Measurements from ENCODE around the gene FUT2.

The FUT2 gene

GRCh38 chr19:48659768-48660167, 36.0 kb upstream of the FUT2 start:
- H3K9ac ChIP-seq (ENCODE audit: low read length), result no peak overlapping the region
- H3K4me3 ChIP-seq (ENCODE audit: low read depth in 1 of 2, low read length in 2 of 2), result no peak overlapping the region
- H3K27me3 ChIP-seq (ENCODE audit: control insufficient read depth in 1 of 2, insufficient read depth in 2 of 2, low read length in 2 of 2), result no peaks in the 10 kb centered on the region
- no peaks in the 10 kb centered on the region for H3K9me3 ChIP-seq (ENCODE audit: low read length)
- H3K4me1 ChIP-seq (ENCODE audit: insufficient read depth, low read length), result no peaks in the 10 kb centered on the region
- no peaks in the 10 kb centered on the region for H3K36me3 ChIP-seq (ENCODE audit: insufficient read depth, low read length)
- H3K27ac ChIP-seq (ENCODE audit: low read depth, low read length), result no peak overlapping the region

- no peaks in the 10 kb centered on the region for H3K27me3 ChIP-seq (ENCODE audit: control insufficient read depth in 1 of 2, insufficient read depth in 2 of 2, low read length in 2 of 2)
- H3K36me3 ChIP-seq (ENCODE audit: insufficient read depth, low read length), result no peaks in the 10 kb centered on the region
- peak overlapping the region; percentile 25 for H3K27ac ChIP-seq (ENCODE audit: low read depth, low read length)
These were observed 34.7 kb upstream of the FUT2 start for GRCh38 chr19:48660852-48661710.

GRCh38 chr19:48661711-48662090, 34.1 kb upstream of the FUT2 start:
- no peaks in the 10 kb centered on the region for H3K27me3 ChIP-seq (ENCODE audit: control insufficient read depth in 1 of 2, insufficient read depth in 2 of 2, low read length in 2 of 2)
- no peak overlapping the region for H3K4me3 ChIP-seq (ENCODE audit: low read depth in 1 of 2, low read length in 2 of 2)
- H3K9ac ChIP-seq (ENCODE audit: low read length), result no peak overlapping the region
- no peaks in the 10 kb centered on the region for H3K9me3 ChIP-seq (ENCODE audit: low read length)
- H3K27ac ChIP-seq (ENCODE audit: low read depth, low read length), result no peak overlapping the region
- H3K4me1 ChIP-seq (ENCODE audit: insufficient read depth, low read length), result no peaks in the 10 kb centered on the region
- no peaks in the 10 kb centered on the region for H3K36me3 ChIP-seq (ENCODE audit: insufficient read depth, low read length)

More at GRCh38 chr19:48660852-48661710, 34.7 kb upstream of the FUT2 start:
- Histone ChIP-seq H3K4me3 (ENCODE audit: low read depth in 1 of 2, low read length in 2 of 2) (peak overlapping the region in 1 of 2 donors; percentile 32), H3K4me1 (ENCODE audit: insufficient read depth, low read length) (no peaks in the 10 kb centered on the region), H3K9ac (ENCODE audit: low read length) (no peak overlapping the region), H3K9me3 (ENCODE audit: low read length) (no peaks in the 10 kb centered on the region)

GRCh38 chr19:48663667-48664066, 32.1 kb upstream of the FUT2 start:
- no peaks in the 10 kb centered on the region for H3K27me3 ChIP-seq (ENCODE audit: control insufficient read depth in 1 of 2, insufficient read depth in 2 of 2, low read length in 2 of 2)
- H3K27ac ChIP-seq (ENCODE audit: low read depth, low read length), result no peak overlapping the region
- no peaks in the 10 kb centered on the region for H3K36me3 ChIP-seq (ENCODE audit: insufficient read depth, low read length)
- no peaks in the 10 kb centered on the region for H3K4me1 ChIP-seq (ENCODE audit: insufficient read depth, low read length)
- H3K9me3 ChIP-seq (ENCODE audit: low read length), result no peaks in the 10 kb centered on the region
- no peak overlapping the region for H3K4me3 ChIP-seq (ENCODE audit: low read depth in 1 of 2, low read length in 2 of 2)
- no peak overlapping the region for H3K9ac ChIP-seq (ENCODE audit: low read length)

- Histone ChIP-seq H3K9me3 (ENCODE audit: low read length) (no peaks in the 10 kb centered on the region), H3K4me3 (ENCODE audit: low read depth in 1 of 2, low read length in 2 of 2) (no peak overlapping the region), H3K9ac (ENCODE audit: low read length) (no peak overlapping the region), H3K27ac (ENCODE audit: low read depth, low read length) (no peak overlapping the region), H3K4me1 (ENCODE audit: insufficient read depth, low read length) (no peaks in the 10 kb centered on the region), H3K36me3 (ENCODE audit: insufficient read depth, low read length) (no peaks in the 10 kb centered on the region), H3K27me3 (ENCODE audit: control insufficient read depth in 1 of 2, insufficient read depth in 2 of 2, low read length in 2 of 2) (no peaks in the 10 kb centered on the region)
These were observed 31.3 kb upstream of the FUT2 start for GRCh38 chr19:48664476-48664875.

- H3K4me1 ChIP-seq (ENCODE audit: insufficient read depth, low read length), result no peaks in the 10 kb centered on the region
- H3K9ac ChIP-seq (ENCODE audit: low read length), result no peak overlapping the region
- H3K36me3 ChIP-seq (ENCODE audit: insufficient read depth, low read length), result no peaks in the 10 kb centered on the region
- no peaks in the 10 kb centered on the region for H3K27me3 ChIP-seq (ENCODE audit: control insufficient read depth in 1 of 2, insufficient read depth in 2 of 2, low read length in 2 of 2)
- no peaks in the 10 kb centered on the region for H3K9me3 ChIP-seq (ENCODE audit: low read length)
- no peak overlapping the region for H3K4me3 ChIP-seq (ENCODE audit: low read depth in 1 of 2, low read length in 2 of 2)
- H3K27ac ChIP-seq (ENCODE audit: low read depth, low read length), result no peak overlapping the region
These were observed 30.0 kb upstream of the FUT2 start for GRCh38 chr19:48665786-48666185.

- H3K4me1 ChIP-seq (ENCODE audit: insufficient read depth, low read length), result no peaks in the 10 kb centered on the region
- H3K27ac ChIP-seq (ENCODE audit: low read depth, low read length), result no peak overlapping the region
- H3K9me3 ChIP-seq (ENCODE audit: low read length), result no peaks in the 10 kb centered on the region
- H3K36me3 ChIP-seq (ENCODE audit: insufficient read depth, low read length), result no peaks in the 10 kb centered on the region
- no peak overlapping the region for H3K9ac ChIP-seq (ENCODE audit: low read length)
- H3K4me3 ChIP-seq (ENCODE audit: low read depth in 1 of 2, low read length in 2 of 2), result no peak overlapping the region
- no peaks in the 10 kb centered on the region for H3K27me3 ChIP-seq (ENCODE audit: control insufficient read depth in 1 of 2, insufficient read depth in 2 of 2, low read length in 2 of 2)
These were observed 27.4 kb upstream of the FUT2 start for GRCh38 chr19:48668332-48668731.

- H3K9ac ChIP-seq (ENCODE audit: low read length), result no peak overlapping the region
- H3K4me1 ChIP-seq (ENCODE audit: insufficient read depth, low read length), result no peaks in the 10 kb centered on the region
- no peak overlapping the region for H3K27ac ChIP-seq (ENCODE audit: low read depth, low read length)
- no peaks in the 10 kb centered on the region for H3K27me3 ChIP-seq (ENCODE audit: control insufficient read depth in 1 of 2, insufficient read depth in 2 of 2, low read length in 2 of 2)
- no peaks in the 10 kb centered on the region for H3K9me3 ChIP-seq (ENCODE audit: low read length)
- H3K36me3 ChIP-seq (ENCODE audit: insufficient read depth, low read length), result no peaks in the 10 kb centered on the region
- no peak overlapping the region for H3K4me3 ChIP-seq (ENCODE audit: low read depth in 1 of 2, low read length in 2 of 2)
These were observed 27.0 kb upstream of the FUT2 start for GRCh38 chr19:48668761-48669160.

GRCh38 chr19:48669903-48670668, 25.7 kb upstream of the FUT2 start:
- H3K4me1 ChIP-seq (ENCODE audit: insufficient read depth, low read length), result peaks cover 3% of the 10 kb centered on the region
- no peaks in the 10 kb centered on the region for H3K36me3 ChIP-seq (ENCODE audit: insufficient read depth, low read length)
- no peaks in the 10 kb centered on the region for H3K27me3 ChIP-seq (ENCODE audit: control insufficient read depth in 1 of 2, insufficient read depth in 2 of 2, low read length in 2 of 2)
- H3K9ac ChIP-seq (ENCODE audit: low read length), result no peak overlapping the region
- no peaks in the 10 kb centered on the region for H3K9me3 ChIP-seq (ENCODE audit: low read length)
- H3K4me3 ChIP-seq (ENCODE audit: low read depth in 1 of 2, low read length in 2 of 2), result no peak overlapping the region
- H3K27ac ChIP-seq (ENCODE audit: low read depth, low read length), result no peak overlapping the region

- no peaks in the 10 kb centered on the region for H3K36me3 ChIP-seq (ENCODE audit: insufficient read depth, low read length)
- H3K27me3 ChIP-seq (ENCODE audit: control insufficient read depth in 1 of 2, insufficient read depth in 2 of 2, low read length in 2 of 2), result no peaks in the 10 kb centered on the region
- no peaks in the 10 kb centered on the region for H3K9me3 ChIP-seq (ENCODE audit: low read length)
- H3K27ac ChIP-seq (ENCODE audit: low read depth, low read length), result no peak overlapping the region
- H3K4me1 ChIP-seq (ENCODE audit: insufficient read depth, low read length), result peaks cover 10% of the 10 kb centered on the region
- H3K4me3 ChIP-seq (ENCODE audit: low read depth in 1 of 2, low read length in 2 of 2), result no peak overlapping the region
- H3K9ac ChIP-seq (ENCODE audit: low read length), result no peak overlapping the region
These were observed 24.9 kb upstream of the FUT2 start for GRCh38 chr19:48670699-48671445.

- Histone ChIP-seq H3K27ac (ENCODE audit: low read depth, low read length) (no peak overlapping the region), H3K36me3 (ENCODE audit: insufficient read depth, low read length) (no peaks in the 10 kb centered on the region), H3K4me1 (ENCODE audit: insufficient read depth, low read length) (peaks cover 10% of the 10 kb centered on the region), H3K27me3 (ENCODE audit: control insufficient read depth in 1 of 2, insufficient read depth in 2 of 2, low read length in 2 of 2) (no peaks in the 10 kb centered on the region), H3K9ac (ENCODE audit: low read length) (no peak overlapping the region), H3K4me3 (ENCODE audit: low read depth in 1 of 2, low read length in 2 of 2) (no peak overlapping the region), H3K9me3 (ENCODE audit: low read length) (no peaks in the 10 kb centered on the region)
These were observed 24.2 kb upstream of the FUT2 start for GRCh38 chr19:48671446-48671995.

Data from muscle layer of colon (tissue), 2 donors.